CD4-positive, alpha-beta T cell treated with Interleukin-2 at 100 ng/mL for 4 hours (primary cell): ENCODE data around the gene PCSK2.
A peak's percentile ranks its signal among the peaks of the same experiment; 100 is the strongest.

Source experiments
- DNase-seq: peaks from one replicate; pipeline ENCODE4 v3.0.0-alpha.2; 2020; ENCODE audit warnings: low spot score

PCSK2 gene

DNA sequence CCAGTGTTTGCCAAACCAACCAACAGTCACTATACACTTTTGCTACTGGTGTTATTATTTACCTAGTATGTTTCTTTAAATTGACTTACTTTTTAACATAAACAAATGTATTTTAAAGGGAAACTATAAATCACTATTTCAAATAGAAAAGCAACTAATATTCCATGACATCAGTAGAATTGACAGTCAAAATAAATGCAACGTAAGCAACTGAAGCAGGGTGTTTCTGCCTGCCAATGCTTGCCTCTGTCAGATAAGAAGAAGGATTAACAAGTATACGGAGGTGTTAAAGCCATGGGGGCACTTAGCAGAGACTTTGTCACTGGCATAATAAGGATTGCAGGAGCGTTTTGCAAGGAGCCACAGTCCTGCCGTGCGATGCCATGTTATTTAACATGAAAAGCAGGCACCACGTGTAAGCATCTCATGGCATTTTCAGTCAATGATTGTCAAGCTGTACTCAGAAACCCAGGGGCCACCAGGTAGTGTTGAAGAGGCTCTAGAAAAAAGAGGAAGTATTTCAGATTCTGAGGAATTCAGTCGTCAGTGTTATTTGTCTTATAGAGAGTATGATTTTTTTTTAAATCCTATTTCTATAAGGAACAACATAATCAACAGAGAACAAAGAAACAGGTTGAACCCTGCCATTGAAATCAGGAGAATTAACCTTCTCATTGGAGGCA is 172.6 kb downstream of the PCSK2 start:
- DNase-seq = no peak

DNA sequence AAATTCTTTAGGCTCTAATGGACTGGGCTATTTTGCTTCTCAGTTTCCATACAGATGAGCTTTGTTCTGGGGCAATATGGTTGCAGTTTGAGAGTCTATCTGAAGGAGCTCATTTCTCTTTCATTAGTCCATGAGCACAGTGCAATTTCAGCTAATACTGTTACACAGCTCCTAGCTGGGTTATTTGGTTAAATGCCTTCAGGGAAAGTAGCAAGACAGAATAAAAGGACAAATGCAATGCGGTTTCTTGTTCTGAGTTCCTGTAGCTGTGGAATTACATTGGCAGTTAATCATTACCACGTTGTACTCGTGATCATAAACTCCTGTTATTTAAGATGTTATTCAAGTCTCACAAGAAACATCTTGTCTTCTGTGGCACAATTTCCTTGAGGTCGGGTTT is 176.6 kb downstream of the PCSK2 start:
- no peak for DNase-seq

DNA sequence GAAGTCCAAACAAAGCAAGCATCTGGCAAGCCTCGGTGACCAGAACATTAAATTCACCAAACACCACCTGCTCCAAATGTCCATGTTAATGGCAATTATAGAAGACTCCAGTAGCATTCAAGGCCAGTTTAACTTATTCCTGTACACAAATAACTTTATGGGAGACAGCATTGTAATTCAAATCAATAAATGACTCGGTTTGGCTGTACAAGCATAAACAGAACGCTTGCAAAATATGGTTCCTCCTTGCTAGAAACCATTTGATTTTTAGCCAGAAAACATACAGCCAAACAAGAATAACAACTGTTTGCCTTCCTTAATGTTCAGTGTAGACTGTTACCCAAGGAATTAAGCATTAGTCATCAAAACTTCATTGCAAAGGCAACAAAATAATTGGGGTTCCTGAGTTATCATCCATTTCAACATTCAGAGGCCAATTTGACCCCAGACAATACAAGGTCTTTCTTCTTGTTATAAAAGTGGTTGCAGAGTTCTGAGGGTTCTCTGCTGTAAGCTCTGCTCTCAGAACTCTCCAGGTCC is 179.3 kb downstream of the PCSK2 start:
- no peak for DNase-seq

DNA sequence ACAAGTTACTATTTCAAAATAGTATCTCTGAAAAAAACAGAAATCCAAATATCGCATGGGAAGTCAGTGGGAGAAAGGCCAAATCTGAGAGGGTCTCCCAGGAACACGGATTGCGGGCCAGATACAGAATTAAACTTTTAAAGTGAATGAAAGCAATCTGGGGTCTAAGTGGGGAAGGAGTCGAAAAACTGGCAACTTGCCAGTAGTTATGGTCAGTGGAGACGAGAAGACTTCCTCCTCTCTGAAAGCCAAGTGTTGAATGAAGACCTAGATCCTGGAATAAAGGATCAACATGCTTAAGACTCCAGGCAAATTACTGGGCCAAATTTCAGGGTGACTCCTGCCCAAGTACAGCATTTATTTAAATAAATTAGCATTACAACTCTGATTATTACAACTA is 180.7 kb downstream of the PCSK2 start:
- no peak for DNase-seq

DNA sequence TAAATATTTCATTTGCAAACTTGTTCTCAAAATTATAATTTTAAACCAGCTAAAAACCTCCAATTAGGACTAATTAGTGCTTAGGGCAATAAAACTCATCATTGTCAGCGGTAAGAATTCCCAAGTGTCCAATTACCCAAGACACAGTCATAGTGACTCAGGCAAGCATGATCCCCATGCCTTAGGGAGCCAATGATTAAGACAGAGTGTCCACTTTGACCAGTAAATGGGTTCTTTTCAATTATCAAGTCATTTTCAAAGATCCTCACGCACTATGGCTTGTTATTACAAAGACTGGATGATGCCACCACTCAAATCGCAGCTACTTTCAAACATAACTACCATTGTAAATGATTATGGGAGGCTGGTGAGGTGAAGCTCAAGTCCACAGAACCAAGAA is 190.4 kb downstream of the PCSK2 start:
- no peak for DNase-seq

DNA sequence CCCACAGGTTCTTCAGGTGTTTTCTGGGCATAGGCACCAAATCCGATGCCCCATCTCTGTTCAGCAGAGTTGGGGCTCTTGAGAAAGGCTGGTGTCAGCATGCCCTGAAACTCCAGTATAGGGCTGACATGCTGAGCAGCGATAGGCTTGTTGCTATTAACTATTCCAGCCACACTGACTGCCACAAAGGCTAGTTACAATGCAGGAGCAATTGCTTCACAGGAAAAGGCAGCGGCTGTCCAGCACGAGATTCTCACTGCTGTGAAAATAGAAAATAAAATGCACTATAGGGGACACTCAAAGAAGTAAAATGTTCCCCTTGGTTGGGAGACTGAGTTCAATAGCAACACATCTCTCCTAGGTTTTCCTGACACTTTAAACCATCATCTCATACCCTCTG is 191.9 kb downstream of the PCSK2 start:
- DNase-seq = no peak

DNA sequence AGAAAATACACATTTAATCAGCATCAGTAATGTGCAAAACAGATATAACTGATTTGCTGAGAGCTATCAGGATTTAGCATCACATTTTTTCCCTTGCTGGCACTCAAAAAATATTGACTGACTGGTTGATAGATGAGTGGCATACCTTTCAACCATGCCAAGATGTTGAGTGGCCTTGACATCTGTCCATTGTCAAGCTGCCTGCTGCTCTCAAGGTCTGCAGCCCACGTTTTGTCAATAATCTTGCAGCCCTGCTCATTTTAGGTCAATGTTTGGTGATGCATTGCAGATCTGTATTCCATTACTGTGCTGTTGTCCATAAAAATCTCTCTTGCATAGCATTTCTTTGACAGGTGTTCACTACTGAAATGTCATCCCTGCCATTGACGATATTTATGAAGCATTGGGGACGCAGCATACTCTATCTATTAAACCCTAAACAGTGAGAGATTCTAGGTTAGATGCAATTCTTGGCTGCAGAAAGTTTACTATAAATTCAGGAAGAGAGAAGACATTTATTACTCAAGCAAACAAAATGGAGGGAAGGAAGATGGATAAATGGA is 192.7 kb downstream of the PCSK2 start:
- DNase-seq = no peak

DNA sequence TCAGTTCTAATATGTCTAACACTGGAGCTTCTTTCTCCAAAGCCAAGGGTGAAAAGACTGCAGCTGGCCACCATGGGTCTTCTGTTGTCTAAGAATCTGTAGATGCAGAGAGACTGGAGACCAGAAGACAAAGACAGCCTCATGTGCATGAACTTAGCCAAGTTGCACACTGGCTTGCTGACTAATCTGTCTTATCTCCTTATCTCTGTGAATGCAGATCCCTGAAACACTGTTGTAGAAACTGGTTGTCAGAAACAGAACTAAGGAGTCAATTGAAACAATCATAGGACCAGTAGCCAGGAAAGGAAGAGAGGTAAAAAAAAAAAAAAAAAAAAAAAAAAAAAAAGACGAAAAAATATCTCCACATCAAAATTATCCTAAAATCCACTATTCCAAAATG is 194.7 kb downstream of the PCSK2 start:
- no peak for DNase-seq

DNA sequence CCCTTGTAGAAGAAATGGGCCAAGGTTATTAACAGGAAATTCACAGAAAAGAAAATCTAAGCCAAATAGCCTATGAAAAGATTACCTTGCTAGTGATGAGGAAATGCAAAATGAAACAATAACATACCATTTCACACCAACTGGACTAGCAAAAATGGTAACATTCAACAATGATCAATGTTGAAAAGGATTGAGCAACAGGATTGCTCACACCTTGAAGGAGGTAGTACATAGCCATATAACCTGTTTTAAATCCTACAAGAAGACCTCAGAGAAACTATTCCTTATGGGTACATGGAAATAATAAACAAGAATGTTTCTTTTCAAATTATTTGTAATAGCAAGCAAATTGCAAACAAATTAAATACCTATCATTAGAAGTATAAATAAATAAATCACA is 196.9 kb downstream of the PCSK2 start:
- DNase-seq = no peak

DNA sequence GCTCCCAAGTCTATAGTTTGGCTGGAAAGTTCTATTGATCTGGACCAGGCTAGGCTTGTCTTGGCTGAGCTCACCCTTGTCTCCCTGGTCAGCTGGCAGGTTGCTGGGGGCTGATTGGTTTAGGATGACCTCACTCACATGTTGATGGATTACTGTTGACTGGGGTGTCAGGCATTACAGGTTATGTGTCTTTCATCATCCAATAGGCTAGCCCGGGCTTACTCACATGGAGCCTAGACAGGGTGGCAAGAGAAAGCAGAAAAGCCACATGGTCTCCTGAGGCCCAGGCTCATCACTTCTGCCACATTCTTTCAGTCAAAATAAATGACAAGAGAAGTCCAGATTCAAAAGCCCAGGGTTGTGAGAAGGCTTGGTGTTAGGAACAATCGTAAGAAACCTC is 200.8 kb downstream of the PCSK2 start:
- no peak for DNase-seq

DNA sequence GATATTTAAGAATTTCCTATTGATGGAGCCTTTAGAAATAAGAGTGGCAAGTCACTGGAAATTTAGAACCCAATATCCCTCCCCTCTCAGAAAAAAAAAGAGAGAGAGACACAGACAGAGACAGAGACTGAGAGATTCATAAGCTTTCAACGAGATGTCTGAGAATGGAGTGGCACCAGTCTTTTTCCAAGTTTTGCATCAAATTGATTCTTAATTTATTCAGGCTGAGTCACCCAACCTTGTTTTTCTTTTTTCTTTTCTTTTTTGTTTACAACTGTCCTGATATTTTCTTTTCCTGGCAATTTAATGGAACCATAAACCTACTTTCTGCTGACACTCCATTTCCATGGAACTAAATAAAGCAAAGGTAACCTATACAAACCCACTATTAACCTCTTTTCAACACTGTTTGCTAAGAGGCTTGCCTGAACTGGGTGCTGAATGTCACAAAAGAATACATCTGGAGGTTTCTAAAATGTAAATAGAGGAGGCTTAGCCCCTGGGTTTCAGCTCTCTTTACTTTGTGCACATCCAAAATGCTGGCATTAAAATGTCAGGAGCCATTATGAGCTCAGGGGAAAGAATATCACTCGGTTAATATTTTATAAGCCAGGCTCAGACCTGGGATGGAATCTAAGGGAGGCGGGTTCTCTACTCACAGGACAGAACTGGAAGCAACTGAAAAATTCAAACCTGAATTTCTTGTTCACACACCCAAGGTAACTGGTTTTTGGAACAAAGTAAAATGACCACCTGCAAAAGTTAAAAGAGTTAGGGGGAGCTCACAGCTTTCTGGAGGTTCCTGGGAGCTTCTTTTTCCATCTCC is 203.5 kb downstream of the PCSK2 start:
- no peak for DNase-seq

DNA sequence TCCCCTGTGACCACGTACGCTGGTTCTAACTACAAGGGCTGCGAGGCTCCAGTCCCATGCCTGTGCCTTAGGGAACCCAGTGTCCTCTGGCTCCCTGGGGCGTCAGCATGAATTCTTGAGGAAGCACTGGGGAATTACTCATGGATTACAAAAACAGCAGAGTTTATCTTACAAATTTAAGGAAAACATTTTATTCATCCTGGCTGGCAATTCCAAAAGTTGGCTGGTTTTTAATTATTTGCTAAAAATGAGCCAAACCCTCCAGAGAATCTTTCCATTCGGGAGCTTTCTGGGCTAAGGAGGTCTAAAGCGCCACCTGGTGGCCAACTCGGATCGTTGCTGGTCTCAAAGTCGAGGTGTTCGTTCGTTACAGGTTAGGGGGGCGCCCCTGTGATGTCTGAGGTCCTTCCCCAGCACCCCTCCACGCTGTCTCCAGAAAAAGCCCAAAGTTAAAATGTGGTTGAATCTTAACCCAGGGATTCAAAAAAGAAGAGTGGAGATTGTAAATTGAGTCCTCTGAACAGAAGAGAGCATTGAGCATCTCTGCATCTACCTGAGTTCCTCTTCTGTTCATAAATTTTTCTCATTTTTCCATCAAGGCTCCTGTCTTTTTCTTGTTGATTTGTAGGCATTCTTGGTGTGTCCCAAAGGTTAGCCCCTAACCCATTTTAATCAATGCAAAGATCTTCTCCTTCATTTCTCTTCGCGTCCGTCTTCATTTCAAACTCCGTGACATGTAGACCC is 205.0 kb downstream of the PCSK2 start:
- peak; percentile 50 for DNase-seq

DNA sequence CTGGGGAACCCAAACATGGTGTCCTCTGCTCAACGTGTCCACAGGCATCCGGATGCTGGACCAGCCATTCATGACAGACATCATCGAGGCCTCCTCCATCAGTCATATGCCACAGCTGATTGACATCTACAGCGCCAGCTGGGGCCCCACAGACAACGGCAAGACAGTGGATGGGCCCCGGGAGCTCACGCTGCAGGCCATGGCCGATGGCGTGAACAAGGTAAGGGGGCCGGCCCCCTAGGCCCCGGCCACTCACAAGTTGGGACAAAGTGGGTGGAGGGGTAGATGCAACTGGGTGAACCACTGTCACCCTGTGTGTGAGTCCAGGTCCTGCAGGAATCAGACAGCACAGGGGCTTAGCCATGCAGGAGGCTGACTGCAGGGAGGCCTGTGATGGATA is 209.8 kb downstream of the PCSK2 start:
- DNase-seq = no peak

DNA sequence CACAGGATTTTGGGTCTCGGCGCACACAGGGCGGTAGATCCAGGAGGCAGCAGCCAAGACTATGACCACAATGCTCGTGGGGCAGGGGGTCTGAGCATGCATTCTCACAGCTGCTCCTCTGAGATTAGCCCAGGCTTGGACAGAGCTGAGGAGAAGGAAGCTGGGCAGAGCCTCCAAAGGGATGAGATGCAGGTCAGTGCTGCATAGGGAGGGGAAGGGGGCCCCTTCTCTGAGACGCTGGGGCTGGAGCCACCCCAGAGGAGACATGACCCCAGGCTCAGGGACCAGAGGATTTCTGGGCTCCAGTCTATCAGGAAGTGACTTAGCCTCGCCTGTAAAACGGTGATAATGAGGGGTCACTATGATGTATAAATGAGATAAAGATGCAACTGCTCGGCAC is 210.4 kb downstream of the PCSK2 start:
- no peak for DNase-seq

DNA sequence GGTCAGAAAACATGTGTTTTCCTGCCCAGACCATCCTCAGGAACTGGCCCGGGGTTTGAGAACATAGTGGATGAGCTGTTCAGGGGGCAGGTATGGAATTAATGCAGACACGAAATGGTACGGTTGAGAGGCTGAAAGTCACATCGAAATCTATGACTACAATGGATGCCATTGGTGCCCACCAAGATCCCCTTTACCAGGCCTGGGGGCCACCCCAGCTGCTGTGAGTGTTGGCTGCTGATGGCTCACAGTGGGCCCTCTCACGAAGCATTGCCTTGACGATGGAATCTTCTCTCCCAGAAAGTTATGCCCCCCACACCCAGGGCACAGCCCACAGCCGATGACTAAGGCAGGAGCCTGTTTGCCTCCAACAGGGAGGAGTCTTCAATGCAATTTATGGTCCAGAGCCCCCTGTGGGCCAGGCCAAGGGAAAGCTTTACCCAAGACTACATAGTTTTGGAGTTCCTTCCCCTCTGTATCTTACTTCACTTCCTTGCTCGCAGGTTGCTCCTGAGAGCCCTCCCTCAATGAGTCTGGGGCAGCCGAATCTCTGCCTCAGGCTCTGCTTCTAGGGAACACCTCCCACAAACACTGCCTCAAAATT is 211.7 kb downstream of the PCSK2 start:
- DNase-seq = no peak

DNA sequence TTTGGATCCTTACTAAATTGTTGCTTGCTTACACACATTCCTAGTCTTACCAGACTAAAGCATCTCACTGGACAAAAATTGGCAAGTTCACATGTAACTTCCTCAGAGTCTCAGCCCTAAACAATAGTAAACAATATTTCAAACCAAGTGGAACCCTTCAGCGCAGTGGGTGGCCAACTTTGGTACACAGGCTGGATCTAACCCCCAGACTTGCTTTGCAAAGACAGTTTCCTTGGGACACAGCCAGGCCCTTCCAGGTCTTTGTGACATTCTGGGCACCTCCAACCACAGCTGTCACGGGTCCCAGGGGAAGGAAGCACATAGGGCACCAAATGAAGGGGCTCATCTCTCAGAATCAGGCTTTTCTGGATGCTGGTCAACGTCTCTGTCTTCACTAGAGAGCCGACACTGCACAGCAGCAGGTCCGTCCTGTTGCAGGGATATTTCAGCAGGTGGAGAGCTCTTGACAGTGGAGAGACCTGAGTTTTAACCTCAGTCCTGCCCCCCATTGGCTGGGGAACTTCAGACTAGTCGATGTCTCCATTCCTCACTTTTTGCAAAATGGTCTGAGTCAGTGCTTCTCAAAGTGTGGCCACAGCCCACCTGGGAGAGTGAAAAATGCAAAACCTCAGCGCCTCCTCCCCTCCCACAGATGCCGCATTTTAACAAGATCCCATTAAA is 212.9 kb downstream of the PCSK2 start:
- DNase-seq = no peak

DNA sequence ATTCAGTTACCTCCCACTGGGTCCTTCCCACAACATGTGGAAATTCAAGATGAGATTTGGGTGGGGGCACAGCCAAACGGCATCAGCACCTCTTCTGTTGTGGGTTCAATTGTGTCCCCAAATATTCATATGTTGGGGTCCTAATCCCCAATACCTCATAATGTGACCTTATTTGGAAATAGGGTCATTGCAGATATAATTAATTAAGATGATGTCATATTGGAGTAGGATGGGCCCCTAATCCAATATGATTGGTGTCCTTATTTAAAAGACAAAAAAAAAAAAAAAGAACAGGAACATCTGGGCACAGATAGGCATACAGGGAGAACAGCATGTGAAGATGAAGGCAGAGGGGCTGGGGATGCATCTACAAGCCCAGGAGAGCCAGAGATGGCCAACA is 214.9 kb downstream of the PCSK2 start:
- no peak for DNase-seq

DNA sequence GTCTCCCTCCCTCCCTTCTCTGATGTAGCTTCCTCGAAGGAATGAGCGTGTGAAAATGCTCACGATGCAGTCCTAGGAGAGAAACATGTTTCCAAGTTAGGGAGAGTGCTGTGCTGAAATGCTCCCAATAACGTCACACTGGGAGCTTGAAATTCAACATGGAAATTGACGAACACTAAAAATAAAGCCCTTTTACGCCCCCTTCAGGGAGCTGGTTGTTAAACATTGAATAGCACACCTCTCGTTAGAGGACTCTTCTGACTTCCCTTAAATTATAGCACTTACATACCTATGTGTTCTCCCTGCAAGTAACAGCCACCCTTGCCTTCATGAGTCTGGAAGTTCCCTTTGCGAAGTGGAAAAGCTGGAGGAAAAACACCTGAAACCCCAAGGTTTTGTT is 215.7 kb downstream of the PCSK2 start:
- no peak for DNase-seq

DNA sequence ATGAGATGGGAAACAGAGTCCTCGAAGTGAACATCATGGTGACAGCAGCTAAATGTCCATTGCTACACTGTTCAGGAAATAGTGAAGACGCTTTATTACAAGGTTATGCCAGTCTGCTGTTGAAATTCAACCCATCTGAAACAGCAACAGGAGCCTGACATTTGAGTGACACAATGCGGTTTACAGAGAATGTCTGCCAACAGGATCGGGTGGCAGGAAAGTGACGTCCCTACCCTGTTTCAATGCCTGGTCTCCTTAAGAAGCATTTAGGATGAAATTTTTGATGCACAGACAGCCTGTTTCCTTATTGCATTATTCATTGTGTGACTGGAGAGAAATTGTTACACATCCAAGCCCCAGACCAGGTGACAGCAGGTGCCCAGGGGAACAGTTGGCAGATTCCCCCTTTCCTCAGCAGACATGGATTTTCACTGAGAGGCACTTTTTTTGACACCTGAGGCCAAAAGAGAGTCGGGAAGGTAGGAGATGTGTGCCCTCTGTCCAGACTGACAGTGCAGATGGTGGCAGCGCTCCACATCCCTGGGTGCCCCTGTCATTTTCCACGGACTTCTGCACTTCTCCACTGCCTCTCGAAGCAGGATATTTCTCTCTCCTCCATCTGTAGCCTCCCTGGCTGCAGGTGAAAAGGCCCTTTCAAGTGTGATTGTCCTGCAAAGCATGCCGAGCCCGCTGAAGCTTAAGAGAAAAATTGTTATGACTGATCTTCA is 216.5 kb downstream of the PCSK2 start:
- no peak for DNase-seq

DNA sequence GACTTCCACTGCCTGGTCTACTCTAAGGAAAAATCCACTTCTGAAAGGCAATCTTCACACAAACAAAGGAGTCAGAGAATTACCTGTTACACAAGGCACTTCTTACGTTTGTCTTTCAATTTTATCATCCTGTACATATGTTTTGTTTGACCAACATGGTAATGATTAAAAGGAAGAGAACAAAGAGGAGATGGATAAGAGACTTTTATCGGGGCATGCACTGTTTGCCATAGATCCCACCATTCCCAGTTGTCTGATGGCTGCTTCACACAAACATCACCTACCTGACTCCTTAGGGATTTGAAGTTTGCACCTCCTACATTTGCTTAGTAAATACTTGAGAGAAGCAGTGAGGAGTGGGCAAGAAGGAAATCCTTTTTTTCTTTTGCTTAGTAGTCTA is 217.3 kb downstream of the PCSK2 start:
- no peak for DNase-seq

DNA sequence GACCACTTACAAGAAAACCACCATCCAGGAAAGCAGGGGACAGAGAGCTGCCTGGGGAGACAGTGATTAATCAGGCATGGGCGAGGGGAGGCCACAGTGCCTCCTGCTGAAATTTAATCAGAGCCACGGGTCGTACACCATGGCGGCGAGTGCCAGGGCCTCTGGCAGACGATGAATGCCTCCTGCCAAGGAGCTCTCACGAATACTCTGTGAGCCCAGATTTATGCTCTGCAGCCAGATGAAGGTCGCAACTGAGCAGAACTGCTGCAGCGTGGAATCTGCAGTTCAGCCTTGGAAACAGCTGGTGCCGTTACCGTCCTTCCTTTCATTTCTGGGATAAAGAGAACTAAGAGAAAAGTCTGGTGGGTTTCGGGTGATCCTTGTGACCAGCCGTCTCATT is 218.7 kb downstream of the PCSK2 start:
- DNase-seq = no peak
